ENCODE data around the gene TNIK. TPM values are rescaled to one million over a fixed set of nuclear protein-coding genes. Genes with fewer than 3 reads are reported as not detected.

Gene TNIK
- total RNA-seq, 4 donors from 2014 or later = 32.9 to 52.0 (median 40.2) TPM

DNA sequence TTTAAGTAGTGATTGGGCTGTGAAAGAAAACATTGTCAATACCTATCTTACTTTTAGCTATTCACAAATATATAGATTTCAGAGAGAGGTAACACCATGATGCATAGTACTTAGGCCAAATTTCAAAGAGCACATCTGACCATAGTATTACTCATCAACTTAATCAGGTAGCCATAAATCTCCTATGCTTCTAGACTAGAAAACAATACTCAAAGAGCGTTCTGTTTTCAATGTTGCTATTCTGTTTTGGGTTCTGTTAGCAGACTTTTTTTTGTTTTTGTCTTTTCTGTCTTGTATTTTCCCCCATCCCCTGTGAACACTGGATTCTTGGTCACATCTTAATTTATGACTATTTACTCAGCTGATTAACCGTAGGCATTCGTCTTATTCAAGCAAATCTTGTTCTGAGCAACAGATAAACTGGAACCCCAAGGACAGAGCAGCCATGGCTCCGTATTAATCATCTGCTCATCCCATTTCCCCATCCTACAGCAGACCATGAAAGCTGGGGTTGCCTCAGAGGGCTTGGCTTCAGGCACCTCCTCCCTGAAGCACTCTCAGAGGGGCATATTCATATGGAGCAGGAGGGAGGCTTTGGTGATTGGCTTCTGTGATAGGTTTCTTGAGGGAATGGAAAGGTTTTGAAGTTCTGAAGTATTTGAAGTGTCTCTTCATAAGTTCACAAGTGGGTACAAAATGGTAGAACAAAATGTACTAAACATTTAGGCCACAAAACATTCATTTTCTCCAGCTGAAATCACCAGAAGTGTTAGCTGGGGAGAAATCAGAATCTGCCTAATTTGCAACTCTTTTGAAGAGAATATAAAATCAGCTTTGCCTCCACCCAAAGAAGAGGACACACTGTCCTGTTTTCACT lies 105.3 kb downstream of the TNIK start:
- H3K9me3 ChIP-seq = no peaks in the 10 kb centered on the region

DNA sequence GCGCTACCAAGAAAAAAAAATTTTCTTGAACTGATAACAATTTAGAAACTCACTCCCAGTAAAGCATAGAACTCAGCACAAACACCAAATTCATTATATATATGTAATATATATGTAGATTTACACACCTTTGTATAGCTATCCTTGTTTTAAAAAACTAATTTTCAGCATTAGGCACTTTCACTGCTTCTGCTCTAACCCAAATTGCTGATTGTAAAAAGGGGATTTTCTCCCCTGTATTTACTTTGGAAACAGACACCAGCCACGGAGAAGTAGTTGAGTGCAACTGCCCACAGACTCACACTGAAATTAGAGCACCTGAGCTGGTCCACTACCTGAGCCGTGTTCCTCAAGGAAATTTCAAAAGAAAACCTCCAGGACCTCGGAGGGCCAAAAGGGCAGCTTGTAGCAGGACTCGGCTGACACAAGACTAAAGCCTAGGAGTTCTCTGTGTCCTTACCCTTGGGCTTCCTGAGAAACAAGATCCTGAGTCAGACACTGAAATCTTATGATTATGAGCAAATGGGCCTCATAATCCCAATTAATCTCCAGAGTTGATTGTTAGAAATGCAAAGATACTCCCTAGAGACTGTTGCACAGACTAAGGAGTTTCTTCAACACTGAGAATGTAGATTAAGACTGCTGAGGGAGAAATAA lies 106.0 kb downstream of the TNIK start:
- intact Hi-C loops (cut with DNase I; ENCODE audit: low total_unique reads) = no loop called here

More for the DNA sequence above, 105.3 kb downstream of the TNIK start:
- DNase-seq = no peak
- in situ Hi-C loops (cut with MboI; ENCODE audit: low pct_ligation_motif_present in 1 of 4, low pct_unique_long_range_greater_than_20kb in 1 of 4, low sequenced_read_pairs in 3 of 4) = no loop called here
- no peaks in the 10 kb centered on the region for H3K36me3 ChIP-seq
- TF ChIP-seq EP300 (IDR thresholded peaks at IDR 0.05; ENCODE audit: low read depth) = no peak
- TF ChIP-seq POLR2AphosphoS5 (IDR thresholded peaks at IDR 0.05) = no peak
- TF ChIP-seq POLR2A (IDR thresholded peaks at IDR 0.05) = no peak
- TF ChIP-seq, protein P1, sequence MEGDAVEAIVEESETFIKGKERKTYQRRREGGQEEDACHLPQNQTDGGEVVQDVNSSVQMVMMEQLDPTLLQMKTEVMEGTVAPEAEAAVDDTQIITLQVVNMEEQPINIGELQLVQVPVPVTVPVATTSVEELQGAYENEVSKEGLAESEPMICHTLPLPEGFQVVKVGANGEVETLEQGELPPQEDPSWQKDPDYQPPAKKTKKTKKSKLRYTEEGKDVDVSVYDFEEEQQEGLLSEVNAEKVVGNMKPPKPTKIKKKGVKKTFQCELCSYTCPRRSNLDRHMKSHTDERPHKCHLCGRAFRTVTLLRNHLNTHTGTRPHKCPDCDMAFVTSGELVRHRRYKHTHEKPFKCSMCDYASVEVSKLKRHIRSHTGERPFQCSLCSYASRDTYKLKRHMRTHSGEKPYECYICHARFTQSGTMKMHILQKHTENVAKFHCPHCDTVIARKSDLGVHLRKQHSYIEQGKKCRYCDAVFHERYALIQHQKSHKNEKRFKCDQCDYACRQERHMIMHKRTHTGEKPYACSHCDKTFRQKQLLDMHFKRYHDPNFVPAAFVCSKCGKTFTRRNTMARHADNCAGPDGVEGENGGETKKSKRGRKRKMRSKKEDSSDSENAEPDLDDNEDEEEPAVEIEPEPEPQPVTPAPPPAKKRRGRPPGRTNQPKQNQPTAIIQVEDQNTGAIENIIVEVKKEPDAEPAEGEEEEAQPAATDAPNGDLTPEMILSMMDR (IDR thresholded peaks at IDR 0.05) = no peak
- H3K4me1 ChIP-seq = peaks cover 0 to 18% (median 9%) of the 10 kb centered on the region in 4 donors
- H3K4me3 ChIP-seq = no peak overlapping the region
- H3K27ac ChIP-seq = no peak overlapping the region
- H3K27me3 ChIP-seq = no peaks in the 10 kb centered on the region
- intact Hi-C loops (cut with DNase I; ENCODE audit: low total_unique reads) = no loop called here
- WGBS, 2 donors (ENCODE audit: low coverage in 1 of 2) = 76 to 85% methylated on average over 4 of the region's 4 CpGs

DNA sequence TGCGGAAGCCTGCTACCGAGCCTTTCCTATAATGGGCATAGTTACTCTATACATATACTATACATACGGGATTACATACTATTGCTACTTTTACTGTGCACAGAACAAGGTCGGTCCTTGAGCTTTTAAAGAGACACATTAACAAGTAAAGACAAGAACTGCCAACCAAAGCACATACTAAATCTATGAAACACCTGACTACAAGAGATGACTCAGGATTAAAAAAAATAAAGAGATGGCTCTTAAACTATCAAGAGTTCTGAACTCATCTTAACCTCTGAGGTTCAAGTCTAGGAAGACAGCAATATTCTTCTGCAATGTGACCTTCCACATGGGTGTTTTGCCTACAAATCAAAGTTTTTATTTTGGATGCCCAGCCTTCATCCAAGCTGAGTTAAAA lies 106.8 kb downstream of the TNIK start:
- H3K27me3 ChIP-seq = no peaks in the 10 kb centered on the region
- peaks cover 0 to 10% (median 5%) of the 10 kb centered on the region in 4 donors for H3K4me1 ChIP-seq
- H3K36me3 ChIP-seq = no peaks in the 10 kb centered on the region
- TF ChIP-seq, protein P1 (IDR thresholded peaks at IDR 0.05) = no peak
- TF ChIP-seq EP300 (IDR thresholded peaks at IDR 0.05; ENCODE audit: low read depth) (no peak), POLR2A (IDR thresholded peaks at IDR 0.05) (no peak)
- no peak overlapping the region for H3K4me3 ChIP-seq
- DNase-seq = no peak
- intact Hi-C loops (cut with DNase I; ENCODE audit: low total_unique reads) (no loop called here), in situ Hi-C loops (cut with MboI; ENCODE audit: low pct_ligation_motif_present in 1 of 4, low pct_unique_long_range_greater_than_20kb in 1 of 4, low sequenced_read_pairs in 3 of 4) (no loop called here)
- H3K27ac ChIP-seq = no peak overlapping the region
- no peaks in the 10 kb centered on the region for H3K9me3 ChIP-seq
- WGBS, 2 donors (ENCODE audit: low coverage in 1 of 2) = 81 to 94% methylated on average over 3 to 4 of the region's 4 CpGs

More for the DNA sequence above, 106.0 kb downstream of the TNIK start:
- Histone ChIP-seq H3K9me3 (no peaks in the 10 kb centered on the region), H3K27ac (no peak overlapping the region), H3K36me3 (no peaks in the 10 kb centered on the region), H3K4me1 (peaks cover 0 to 15% (median 9%) of the 10 kb centered on the region in 4 donors), H3K4me3 (no peak overlapping the region), H3K27me3 (no peaks in the 10 kb centered on the region)
- TF ChIP-seq, protein P1 (IDR thresholded peaks at IDR 0.05) = no peak
- TF ChIP-seq POLR2A (IDR thresholded peaks at IDR 0.05) (no peak), POLR2AphosphoS5 (IDR thresholded peaks at IDR 0.05) (no peak)
- 82 to 100% methylated on average over 3 to 5 of the region's 5 CpGs for WGBS, 2 donors (ENCODE audit: low coverage in 1 of 2)
- in situ Hi-C loops (cut with MboI; ENCODE audit: low pct_ligation_motif_present in 1 of 4, low pct_unique_long_range_greater_than_20kb in 1 of 4, low sequenced_read_pairs in 3 of 4) = no loop called here
- DNase-seq = no peak

DNA sequence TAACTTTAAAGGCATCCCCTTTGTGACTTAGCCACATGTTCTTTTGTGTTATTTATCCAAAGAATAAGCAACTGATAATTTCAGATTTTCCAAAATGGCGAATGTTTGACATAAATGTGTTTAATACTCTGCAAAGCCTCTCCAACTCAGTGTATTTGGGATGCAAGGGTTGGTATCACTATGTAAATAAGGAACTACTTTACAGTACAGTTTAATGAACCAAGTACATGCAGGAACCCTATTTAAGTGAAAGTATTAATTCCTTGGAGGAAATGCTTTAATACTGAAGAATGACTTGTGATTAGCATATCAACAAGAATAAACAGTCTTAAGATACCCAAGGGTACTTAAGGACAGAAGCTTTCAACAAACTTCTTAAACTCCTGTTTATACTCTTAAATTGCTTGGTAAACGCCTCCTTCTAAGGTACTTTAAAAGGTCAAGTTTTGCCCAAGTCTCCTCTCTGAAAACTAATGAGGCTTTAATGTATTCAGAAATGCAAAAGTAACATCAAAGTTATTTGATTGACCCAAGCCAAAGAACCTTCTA lies 107.7 kb downstream of the TNIK start:
- intact Hi-C loops (cut with DNase I; ENCODE audit: low total_unique reads) = no loop called here
- Histone ChIP-seq H3K36me3 (no peaks in the 10 kb centered on the region), H3K4me1 (peaks cover 4 to 12% (median 7%) of the 10 kb centered on the region in 4 donors), H3K27me3 (no peaks in the 10 kb centered on the region), H3K4me3 (no peak overlapping the region), H3K27ac (no peak overlapping the region), H3K9me3 (no peaks in the 10 kb centered on the region)
- in situ Hi-C loops (cut with MboI; ENCODE audit: low pct_ligation_motif_present in 1 of 4, low pct_unique_long_range_greater_than_20kb in 1 of 4, low sequenced_read_pairs in 3 of 4) = no loop called here
- 85 to 94% methylated on average over 2 of the region's 2 CpGs for WGBS, 2 donors (ENCODE audit: low coverage in 1 of 2)
- TF ChIP-seq POLR2AphosphoS5 (IDR thresholded peaks at IDR 0.05) (no peak), POLR2A (IDR thresholded peaks at IDR 0.05) (no peak), EP300 (IDR thresholded peaks at IDR 0.05; ENCODE audit: low read depth) (no peak)
- TF ChIP-seq, protein P1 (IDR thresholded peaks at IDR 0.05) = no peak
- DNase-seq = no peak
